ENCODE results near the gene SH3PXD2A.

Gene SH3PXD2A

DNA sequence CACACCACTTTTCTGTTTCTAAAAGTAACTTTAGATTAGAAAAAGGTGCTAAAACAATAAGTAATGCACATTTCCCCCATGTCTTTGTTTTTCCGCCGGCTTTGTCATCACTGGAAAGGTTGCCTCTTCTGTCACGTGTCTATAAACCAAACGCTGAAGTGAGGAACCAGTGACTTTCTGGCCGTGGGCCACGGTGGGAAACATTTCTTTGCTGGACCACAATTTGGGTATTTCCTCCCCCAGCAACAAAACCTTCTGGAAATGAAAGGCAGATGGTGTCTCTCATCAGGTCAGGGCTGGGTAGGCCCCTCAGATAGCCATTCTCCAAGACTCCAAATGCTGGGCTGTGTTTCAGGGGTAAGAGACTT is 174.5 kb downstream of the SH3PXD2A start:
- TF ChIP-seq, protein P1, sequence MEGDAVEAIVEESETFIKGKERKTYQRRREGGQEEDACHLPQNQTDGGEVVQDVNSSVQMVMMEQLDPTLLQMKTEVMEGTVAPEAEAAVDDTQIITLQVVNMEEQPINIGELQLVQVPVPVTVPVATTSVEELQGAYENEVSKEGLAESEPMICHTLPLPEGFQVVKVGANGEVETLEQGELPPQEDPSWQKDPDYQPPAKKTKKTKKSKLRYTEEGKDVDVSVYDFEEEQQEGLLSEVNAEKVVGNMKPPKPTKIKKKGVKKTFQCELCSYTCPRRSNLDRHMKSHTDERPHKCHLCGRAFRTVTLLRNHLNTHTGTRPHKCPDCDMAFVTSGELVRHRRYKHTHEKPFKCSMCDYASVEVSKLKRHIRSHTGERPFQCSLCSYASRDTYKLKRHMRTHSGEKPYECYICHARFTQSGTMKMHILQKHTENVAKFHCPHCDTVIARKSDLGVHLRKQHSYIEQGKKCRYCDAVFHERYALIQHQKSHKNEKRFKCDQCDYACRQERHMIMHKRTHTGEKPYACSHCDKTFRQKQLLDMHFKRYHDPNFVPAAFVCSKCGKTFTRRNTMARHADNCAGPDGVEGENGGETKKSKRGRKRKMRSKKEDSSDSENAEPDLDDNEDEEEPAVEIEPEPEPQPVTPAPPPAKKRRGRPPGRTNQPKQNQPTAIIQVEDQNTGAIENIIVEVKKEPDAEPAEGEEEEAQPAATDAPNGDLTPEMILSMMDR (IDR thresholded peaks at IDR 0.05; ENCODE audit: low read depth, low read length): no peak
- no peak overlapping the region for H3K4me3 ChIP-seq (ENCODE audit: low read depth, low read length)

DNA sequence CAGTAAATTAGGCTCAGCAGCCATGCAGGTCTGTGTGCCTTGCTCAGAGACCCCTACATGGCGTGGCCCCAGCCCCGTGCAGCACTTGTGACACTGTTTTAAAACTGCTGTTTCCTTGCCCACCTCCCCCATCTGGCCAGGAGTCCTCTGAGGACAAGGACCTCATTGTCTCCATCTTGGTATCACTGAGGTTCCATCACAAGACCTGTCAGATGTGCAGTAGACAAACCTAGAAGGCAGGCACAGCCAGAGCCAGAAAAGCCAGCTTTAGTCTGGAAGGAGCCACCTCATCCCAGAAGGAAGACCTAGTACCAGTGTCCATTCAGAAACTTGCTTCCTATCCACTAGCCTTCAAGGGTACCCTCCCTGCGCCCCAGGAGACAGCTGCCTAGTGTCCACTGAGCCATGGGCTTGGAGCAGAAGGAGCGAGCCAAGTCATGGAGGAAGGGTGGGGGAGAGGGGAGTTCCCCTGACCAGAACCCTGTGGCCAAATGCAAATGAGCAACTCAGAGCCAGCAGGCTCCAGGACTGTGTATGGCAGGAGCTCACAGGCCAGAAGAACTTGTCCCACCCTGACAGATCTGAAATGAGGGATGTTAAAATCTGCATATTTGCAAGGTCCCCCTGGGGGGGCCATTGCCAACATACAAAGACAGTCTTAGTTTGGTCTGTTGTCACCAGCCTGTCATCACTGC is 176.1 kb downstream of the SH3PXD2A start:
- H3K4me3 ChIP-seq (ENCODE audit: low read depth, low read length): no peak overlapping the region

DNA sequence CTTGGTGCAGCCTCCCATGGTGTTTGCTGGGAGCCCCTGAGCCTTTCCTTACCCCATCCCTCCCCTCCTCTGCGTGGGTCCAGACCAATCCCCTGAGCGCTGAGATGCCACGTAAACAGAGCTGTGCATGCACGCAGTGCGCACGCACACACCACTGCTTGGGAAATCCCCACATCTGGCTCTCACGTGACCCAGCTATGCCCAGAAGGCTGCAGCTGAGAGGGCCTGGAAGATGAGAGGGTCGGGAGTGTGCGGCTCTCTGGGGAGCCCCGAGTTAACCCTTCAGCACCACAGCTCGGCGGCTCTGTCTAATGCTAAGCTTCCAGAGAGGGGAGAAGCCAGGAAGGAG is 177.2 kb downstream of the SH3PXD2A start:
- TF ChIP-seq, protein P1 (IDR thresholded peaks at IDR 0.05; ENCODE audit: low read depth, low read length): no peak
- H3K4me3 ChIP-seq (ENCODE audit: low read depth, low read length): peak overlapping the region; percentile 71

More for the DNA sequence above, 176.1 kb downstream of the SH3PXD2A start:
- TF ChIP-seq, protein P1 (IDR thresholded peaks at IDR 0.05; ENCODE audit: low read depth, low read length): no peak

DNA sequence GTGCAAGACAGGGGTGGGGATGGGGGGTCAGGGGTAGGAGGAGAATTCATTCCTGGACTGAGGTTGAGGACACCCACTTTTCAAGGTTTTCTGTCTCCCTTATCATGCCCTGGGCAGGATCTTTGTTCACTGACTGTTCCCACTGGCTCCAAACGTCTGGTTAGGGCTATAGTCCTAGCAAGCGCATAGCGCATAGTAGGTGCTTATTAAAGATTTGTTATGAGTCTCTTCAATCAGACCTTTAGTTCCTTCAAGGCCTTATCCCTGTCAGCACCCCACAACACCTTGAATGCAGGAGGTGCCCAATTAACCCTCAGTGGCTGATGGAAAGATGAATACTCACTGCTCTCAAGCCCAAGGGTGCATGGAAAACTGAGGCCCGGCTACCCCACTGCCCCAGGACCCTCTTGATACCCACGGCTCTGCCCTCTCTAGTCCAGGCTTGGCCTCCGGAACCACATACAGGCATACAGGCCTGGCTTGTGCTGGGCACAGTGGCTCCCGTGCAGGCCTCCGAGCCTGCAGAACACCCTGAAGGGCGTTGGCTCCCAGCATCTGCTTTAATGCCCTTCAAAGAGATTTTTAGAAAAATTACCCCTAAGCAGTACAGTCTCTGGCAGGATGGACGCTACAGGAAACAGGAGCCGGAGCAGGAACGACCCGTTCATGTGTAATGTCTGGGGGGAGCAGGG is 177.7 kb downstream of the SH3PXD2A start:
- peak overlapping the region; percentile 71 for H3K4me3 ChIP-seq (ENCODE audit: low read depth, low read length)

DNA sequence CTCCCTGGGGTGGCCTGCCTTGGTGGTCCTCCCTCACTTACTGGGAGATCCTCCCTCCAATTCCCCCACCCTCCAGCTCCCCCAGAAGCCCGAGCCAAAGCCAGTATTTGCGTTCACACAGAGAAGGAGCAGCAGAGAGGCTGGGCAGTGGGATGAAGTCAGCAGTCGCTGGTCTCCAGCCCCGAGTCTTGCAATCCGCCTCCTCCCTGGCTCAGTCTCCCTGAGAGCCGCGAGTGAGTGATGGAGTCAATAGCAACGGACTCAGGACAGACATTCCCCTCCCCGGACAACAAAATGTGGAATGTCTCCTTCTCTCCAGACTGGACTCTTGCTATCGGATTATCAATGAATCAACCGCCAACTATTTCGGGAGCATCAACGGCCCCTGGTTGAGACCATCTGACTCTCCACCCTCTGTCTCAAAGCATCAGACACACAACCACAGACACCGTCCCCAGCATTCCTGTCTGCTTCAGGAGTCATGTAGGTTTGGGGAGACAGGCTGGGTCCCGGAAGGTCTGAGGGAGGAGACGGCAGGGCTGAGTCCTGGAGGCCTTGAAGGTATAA is 178.4 kb downstream of the SH3PXD2A start:
- peak overlapping the region; percentile 71 for H3K4me3 ChIP-seq (ENCODE audit: low read depth, low read length)
- TF ChIP-seq, protein P1 (IDR thresholded peaks at IDR 0.05; ENCODE audit: low read depth, low read length): no peak

More for the DNA sequence above, 177.7 kb downstream of the SH3PXD2A start:
- TF ChIP-seq, protein P1 (IDR thresholded peaks at IDR 0.05; ENCODE audit: low read depth, low read length): no peak

DNA sequence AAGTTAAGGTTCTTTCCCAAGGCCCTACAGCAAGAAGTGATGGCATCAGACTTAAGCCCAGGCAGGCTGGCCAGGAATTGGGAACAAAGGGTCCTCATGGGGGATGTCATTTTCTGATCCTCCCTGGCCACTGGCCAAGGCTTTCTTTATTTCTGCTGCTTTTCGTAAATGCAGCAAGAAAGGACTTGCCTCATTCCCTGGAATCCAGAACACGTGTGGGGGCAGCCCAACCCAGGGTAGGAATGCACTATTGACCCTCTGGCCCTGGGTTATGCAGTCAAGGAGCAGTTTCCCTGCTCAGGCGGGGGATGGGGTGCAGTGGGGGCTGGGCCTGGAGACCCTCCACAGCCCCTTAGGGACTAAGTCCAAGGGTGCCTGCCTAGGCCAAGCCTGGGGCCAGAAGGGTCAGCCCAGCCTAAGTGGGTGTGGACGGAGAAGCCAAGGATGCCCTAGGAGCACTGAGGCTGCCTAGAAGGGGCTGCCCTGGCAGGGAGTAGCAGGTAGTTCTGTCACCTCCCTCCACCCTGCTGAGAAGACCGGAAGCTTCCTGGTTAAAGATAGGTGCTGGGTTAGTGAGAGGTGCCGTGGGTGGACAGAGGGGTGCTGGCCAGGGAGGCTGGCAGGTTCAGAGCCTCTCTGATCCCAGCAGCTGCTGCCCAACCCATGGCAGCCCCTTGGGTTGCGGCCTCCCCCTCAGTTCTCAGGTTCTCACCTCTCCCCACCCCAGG is 179.2 kb downstream of the SH3PXD2A start:
- TF ChIP-seq, protein P1 (IDR thresholded peaks at IDR 0.05; ENCODE audit: low read depth, low read length): no peak
- H3K4me3 ChIP-seq (ENCODE audit: low read depth, low read length): peak overlapping the region; percentile 71
